IPS-NIHi11 (cell line): ENCODE results near the gene GCK.

Experiments
- DNase-seq: peaks from one replicate; pipeline ENCODE4 v3.0.0; 2012; ENCODE audit warnings: mixed read lengths, low spot score

GCK gene

DNA sequence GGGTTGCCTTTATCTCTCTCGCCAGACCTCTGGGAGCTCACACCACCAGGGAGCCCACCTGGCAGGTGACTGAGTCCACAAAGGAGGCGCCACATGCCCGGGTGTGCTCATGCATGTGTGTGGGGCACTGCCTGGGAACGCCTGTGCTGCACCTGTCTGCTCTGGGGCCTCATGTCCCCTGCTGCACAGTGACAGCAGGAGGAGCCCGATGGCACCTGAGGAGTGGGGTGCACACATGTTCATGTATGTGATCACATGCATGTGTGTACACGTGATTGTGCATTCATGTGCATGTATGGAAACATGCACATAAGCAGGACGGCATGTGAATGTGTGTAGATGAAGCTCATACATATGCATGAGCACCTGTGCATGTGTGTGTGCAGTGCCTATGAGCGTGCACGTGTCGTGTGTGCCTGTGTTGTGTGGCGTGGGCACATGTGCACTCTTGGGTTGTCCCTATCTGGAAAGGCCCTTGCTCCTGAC lies 33.6 kb upstream of the GCK start:
- no peak for DNase-seq

DNA sequence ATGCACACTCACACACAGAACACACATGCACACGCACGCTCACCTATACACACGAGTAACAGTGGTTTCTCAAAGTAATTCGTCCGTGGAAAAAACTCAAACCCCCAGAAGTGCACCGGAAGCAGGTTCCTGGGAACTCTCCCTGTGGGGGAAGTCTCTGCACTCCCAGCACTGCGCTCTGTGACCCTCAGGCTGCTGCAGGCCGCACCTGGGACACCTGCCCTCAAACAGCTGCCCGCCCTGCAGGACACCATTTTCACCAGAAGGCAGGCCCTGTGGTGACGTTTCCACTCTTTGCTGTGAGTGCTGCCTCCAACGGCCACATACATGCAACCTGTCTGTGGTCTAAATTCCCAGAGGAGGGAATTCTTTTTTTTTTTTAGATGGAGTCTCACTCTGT lies 32.8 kb upstream of the GCK start:
- DNase-seq, result no peak

DNA sequence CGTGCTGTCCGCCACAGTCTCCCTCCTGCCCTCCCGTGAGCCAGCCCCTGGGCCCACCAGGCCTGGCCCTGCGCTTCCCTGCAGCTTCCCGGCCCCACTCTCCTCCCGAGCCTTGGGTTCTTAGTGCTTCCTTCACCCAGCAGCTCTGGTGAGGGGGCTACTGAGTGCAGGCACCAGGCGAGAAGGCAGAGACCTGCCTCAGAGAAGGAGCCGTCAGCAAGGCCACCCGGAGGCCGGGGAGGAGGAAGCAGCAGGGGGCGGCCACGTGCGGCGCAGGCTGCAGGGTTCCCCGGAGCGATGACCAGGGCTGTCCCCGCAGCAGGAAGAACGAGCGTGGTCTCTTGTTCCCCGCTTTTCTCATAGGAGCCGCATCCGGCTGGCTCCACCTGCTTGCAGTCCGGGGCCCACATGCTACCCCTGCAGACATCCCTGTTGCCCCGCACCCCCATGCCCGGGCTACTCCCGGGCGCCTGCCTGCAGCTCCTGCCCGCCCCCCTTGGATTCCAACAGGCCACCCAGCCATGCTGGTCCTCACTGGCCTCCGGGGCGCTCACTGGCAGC lies 32.1 kb upstream of the GCK start:
- no peak for DNase-seq

DNA sequence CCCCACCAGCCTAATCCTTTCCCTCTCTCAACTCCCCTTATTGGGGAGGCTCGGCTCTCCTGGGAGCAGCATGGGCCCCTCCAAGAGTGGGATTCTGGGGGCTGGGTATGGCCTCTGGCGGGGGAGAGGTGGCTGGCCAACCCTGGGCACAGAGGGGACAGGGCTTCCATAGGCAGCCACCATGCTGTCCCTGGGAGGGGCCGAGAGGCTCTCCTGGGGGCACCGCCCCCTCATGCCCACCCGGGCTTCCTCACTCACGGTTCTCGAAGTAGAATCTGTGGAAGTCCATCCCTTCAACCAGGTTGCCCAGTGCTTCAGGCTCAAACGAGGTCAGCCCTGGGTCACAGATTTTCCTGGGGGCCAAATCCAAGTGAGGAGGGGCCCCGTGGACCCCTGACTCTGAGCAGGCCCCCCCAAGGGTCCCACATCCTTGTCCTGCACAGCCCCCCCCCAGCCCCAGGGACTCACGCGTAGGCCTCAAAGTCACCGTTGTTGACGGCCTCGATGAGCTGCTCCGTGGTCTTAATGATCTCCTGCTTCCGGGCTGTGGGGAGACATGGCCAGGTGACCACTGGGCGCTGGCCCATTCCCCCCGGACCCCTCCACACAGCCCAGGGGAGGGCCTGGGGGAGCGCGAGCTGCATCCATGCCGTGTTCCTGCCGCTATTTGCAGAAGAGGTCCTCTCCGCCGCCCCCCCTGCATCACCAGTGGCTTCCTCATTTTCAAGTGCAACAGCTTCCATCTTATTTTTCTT lies 31.3 kb upstream of the GCK start:
- DNase-seq, result no peak

DNA sequence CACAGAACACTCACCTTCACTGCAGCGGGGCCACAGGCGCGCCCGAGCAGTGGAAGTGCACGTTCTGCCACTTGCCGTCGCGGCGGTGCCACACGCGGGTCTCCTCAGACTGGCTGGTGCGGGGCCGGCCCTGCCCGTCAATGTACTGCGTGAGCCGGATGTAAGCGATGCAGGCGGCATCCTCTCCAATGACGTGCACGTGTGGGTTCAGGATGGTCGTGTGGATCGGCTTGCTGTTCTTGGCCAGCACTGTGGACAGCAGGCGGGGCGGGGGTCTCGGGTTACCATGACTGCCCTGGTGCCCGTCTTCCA lies 30.8 kb upstream of the GCK start:
- no peak for DNase-seq

- no peak for DNase-seq
These were observed 30.3 kb upstream of the GCK start for GRCh38 chr7:44219371-44220045.

DNA sequence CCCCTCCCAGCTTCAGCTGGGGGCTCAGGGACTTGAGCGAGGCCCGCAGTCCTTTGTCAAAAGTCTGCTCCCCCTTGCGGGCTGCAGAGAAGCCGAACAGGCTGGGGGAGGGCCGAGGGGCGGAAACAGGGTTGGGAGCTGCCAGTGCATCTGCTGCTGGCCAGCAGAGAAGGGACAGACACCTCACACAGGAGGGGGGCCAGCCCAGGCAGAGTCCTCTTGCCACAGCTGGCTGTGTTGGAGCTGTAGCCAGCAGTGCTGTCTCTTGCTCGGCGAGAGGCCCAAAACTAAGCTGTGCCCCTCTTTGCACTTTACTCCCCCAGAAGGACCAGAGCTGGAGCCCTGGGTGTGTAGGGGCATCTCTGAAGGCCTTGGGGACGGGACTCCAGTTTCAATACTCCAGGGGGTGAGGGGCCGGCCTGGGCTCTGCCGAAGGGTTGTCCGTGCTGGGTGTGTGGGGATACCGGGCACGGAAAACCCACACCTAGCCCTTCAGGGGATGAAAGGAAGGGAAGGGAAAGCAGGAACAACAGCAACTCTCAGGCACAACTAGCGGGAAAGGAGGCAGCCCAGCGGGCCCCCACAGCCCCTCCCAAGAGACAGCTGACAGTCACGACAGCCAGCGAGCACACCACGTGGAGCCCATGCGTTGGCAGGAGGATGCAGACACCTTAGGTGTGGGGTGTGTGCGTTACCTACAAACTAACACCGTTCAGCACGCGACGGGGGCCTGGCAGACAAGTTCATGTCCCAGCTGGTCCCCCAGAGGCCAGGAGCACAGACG lies 29.4 kb upstream of the GCK start:
- DNase-seq, result peak; percentile 86

DNA sequence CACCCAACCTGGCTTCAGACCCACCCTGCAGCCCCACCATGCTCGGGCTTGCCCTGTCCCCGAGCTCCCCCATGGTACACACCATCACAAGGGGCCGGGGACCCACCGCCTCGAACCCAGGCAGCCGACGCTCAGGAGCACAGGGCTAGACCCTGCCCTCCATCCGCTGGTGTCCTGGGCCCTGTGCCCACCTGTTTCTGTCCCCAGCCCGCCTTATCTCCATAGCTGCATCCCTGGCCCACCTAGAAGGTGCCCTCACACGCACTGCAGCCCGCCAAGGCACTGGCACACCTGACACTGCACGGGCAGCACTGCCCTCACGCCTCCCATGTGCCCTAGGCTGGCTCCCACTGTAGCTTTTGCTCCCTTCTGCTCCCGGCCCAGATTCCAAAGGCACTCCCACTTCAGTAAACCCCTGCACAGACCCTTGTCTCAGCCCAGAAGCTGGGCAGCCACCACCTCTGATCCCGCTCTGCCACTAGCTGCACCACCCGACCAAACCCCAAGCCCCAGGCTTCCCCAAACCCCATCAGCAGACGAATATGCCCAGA lies 28.7 kb upstream of the GCK start:
- DNase-seq, result no peak

- no peak for DNase-seq
These were observed 28.0 kb upstream of the GCK start for GRCh38 chr7:44217223-44217714.

DNA sequence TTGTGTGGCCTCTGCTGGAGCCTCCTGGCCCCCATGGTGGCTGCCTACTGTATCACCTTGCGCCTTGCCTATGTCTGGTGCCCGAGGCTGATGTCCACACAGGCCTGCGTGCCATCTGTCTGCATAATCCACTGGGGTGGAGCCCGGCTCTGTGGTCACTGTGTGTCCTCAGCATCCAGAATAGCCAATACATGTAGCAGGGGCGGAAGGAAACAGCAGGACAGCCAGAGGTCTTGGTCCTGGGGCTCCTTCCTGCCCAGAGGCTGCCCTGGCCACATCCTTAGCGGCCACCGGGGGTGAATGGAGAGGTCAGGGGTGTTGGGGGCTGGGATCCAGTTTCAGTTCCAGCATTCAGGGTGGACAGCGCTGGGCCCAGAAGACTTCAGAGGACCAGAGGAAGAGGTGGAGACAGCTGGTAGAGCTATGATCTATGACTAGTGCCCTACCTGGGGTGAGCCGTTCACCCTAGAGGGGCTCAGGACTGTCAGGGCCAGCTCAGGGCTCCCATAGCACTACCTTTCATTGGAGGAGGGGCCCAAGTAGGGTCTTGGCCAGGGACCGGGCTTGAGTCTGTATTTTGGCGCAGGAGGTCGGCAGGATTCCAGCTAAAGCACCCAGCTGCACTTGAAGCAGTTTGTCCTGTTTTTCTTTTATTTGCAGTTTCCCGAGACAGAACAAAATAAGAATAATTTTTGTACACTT lies 27.4 kb upstream of the GCK start:
- no peak for DNase-seq

- DNase-seq, result no peak
These were observed 26.8 kb upstream of the GCK start for GRCh38 chr7:44216019-44216418.

- no peak for DNase-seq
These were observed 26.3 kb upstream of the GCK start for GRCh38 chr7:44215531-44215930.

- no peak for DNase-seq
These were observed 24.7 kb upstream of the GCK start for GRCh38 chr7:44213877-44214388.

GRCh38 chr7:44213206-44213876 lies 24.1 kb upstream of the GCK start:
- no peak for DNase-seq

GRCh38 chr7:44212581-44213184 lies 23.4 kb upstream of the GCK start:
- no peak for DNase-seq

DNA sequence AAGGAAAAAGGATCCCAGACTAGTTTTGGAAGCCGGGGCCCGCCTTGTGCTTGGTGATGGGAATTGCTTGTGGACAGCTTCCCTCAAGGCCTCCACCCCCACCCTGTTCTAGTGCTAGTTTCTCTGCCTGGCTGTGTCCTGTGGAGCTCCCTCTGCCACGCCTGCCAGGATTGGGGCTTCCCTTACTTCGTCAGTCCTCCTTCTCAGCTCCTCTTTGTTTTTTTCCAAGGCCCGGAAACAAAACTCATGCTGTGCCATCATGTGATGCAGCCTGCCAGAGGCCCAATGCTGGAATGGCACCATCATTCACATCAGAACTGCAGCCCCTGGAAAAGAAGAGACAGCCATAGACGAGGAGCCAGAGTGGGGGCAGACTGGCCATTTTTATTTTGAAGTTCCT lies 22.8 kb upstream of the GCK start:
- no peak for DNase-seq

- no peak for DNase-seq
These were observed 22.0 kb upstream of the GCK start for GRCh38 chr7:44211126-44211675.

DNA sequence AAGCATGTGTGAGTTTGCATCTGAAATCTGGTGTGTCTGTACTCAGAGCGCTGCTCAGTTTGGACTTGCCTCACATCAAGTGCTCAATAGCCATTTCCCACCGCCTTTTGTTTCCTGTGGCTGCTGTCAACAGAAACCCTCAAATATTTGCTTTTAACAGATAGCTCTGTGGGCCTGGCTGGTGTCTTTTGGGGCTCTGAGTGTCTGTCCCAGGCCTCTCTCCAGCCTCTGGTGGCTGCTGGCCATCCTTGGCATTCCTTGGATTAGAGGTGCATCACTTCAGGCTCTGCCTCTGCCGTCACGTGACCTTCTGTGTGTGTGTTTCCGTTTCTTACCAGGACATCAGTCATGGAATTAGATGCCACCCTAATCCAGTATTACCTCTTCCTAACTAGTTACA lies 20.9 kb upstream of the GCK start:
- no peak for DNase-seq

- no peak for DNase-seq
These were observed 18.8 kb upstream of the GCK start for GRCh38 chr7:44208085-44208484.

DNA sequence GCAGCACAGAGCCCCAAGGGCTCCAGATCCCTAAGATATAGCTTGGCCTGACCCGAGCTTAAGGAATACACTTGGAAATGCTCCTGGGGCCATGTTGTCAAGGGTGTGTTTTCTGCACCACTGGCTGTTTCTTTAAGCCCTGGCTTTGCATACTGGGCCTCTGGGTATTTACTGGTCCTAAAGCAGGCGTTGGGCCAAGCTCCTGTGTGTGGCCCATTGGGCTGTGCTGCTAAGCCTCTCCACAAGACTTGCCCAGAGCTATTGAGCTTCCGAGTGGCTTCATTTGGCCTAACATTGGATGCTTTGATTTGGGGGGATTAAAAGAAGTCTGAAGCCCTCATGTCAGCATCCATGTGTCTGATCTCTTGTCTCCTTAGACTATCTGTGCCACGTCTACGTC lies 16.8 kb upstream of the GCK start:
- DNase-seq, result no peak
